HepG2 (cell line): Measurements from ENCODE around the gene PRSS36. TPM values are rescaled to one million over a fixed set of nuclear protein-coding genes. Genes with fewer than 3 reads are reported as not detected.

Source experiments
- ATRX ChIP-seq: sonication (generic); formaldehyde crosslinking; IDR thresholded peaks from 2 replicates; pipeline ENCODE4 v1.4.0; 2020; ENCODE audit warnings: missing genetic modification reagents, borderline replicate concordance
- JUNB ChIP-seq: sonication (generic); formaldehyde crosslinking; IDR thresholded peaks from 2 replicates; pipeline ENCODE4 v1.8.0; 2022; ENCODE audit warnings: missing genetic modification reagents, mild to moderate bottlenecking, borderline replicate concordance
- MBNL3 ChIP-seq: fragments of 250-450 bp; sonication (Bioruptor Pico); conservative IDR thresholded peaks from 2 replicates; pipeline ENCODE4 v1.8.0; 2022; ENCODE audit warnings: mild to moderate bottlenecking, inconsistent platforms
- ZNF142 ChIP-seq: sonication (generic); formaldehyde crosslinking; IDR thresholded peaks from 2 replicates; pipeline ENCODE4 v1.4.0; 2020; ENCODE audit warnings: missing genetic modification reagents
- polyA plus RNA-seq, 8 experiments: library from polyadenylated mRNA; depleted of rRNA in 3 of 8; stranded (reverse) in 7 of 8; unstranded in 1 of 8; fragments of >200 nt; fragmentation: Illumina TruSeq in 4 of 8; extraction: Trizol in 4 of 8; gene quantifications; 2 replicates each; pipeline versions ENCODE4 v1.2.1 to v1.2.3, GENCODE V29; 2011 to 2016; ENCODE audit warnings: low read depth in 4 of 8, missing spikeins in 1 of 8, mixed read lengths in 1 of 8; ENCODE audit not compliant: insufficient read depth in 1 of 8
- total RNA-seq, 5 experiments: library from RNA; depleted of rRNA; stranded (reverse); fragments of >200 nt; fragmentation: Illumina TruSeq; extraction: Trizol; gene quantifications; 2 replicates each; pipeline ENCODE4 v1.2.3, GENCODE V29; 2016; ENCODE audit warnings: low read depth in 1 of 5

PRSS36 gene
- total and polyA plus RNA-seq, 2 of the 13 experiments (the other 11 are each of a cell fraction or from before 2014, with no cell fraction given): 1.5 to 2.1 TPM

- TF ChIP-seq ZNF142 (CRISPR knock-in tag) (no peak), JUNB (CRISPR knock-in tag) (no peak), ATRX (no peak), MBNL3 (CRISPR knock-in tag) (no peak)
These were observed 6.7 kb downstream of the PRSS36 start (continued) for GRCh38 chr16:31143011-31143693.
